Activated T-cell treated with anti-CD3 and anti-CD28 coated beads for 48 hours (primary cell): ENCODE results near the gene NKIRAS2.
A peak's percentile ranks its signal among the peaks of the same experiment; 100 is the strongest.
"Not testable (repeated sequence)": the region's sequence is repeated elsewhere in the genome, so short reads cannot be mapped to it uniquely, and the experiment has no call there.

ENCODE experiments used
- DNase-seq: peaks from one replicate; pipeline ENCODE4 v3.0.0-alpha.2; 2020; ENCODE audit warnings: low read depth

Gene NKIRAS2

DNA sequence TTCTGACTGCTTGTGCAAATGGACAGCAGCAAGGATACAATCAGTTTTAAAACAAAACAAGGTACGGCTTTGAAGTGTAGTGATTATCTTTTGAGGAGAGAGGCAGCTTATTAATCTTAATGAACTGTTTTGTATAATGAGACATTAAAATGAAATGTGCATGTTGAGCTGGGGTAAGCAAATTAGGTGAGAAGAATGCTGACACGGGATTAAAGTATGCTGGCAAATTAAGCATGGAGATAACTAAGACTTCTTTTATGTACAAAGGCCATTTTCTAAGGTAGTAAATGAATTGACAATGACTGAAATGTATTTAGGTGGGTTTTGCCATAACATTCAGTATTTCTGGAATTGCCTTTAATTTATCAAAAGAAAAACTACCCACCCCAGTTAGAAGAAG lies 21.4 kb upstream of the NKIRAS2 start:
- no peak for DNase-seq

- no peak for DNase-seq
Measured at GRCh38 chr17:42000413-42001133, 19.3 kb upstream of the NKIRAS2 start.

- DNase-seq = no peak
Measured at GRCh38 chr17:42001729-42002128, 18.2 kb upstream of the NKIRAS2 start.

- no peak for DNase-seq
Measured at GRCh38 chr17:42002175-42002791, 17.6 kb upstream of the NKIRAS2 start.

DNA sequence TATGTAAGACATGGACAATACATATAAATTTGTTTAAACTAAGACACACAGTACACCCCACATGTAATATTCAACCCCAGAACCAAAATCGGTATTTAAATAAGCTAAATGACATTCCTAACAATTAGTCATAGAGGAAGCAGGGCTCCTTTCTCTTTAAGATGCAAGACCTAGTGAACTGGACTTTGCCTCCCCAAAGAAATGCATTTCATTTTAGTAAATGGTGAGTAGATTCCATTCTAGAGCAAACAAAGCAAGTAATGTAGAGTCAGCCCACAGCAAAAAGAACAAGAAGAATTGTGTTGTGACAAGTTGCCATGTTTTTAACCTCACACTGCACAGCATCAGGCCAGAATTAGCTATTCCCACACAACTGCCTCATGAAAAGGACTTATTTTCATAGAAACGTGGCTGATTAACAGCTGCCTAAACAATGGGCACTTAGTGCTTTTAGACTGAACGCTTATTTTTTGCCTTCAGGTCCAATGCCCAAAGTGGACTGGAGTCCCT lies 17.0 kb upstream of the NKIRAS2 start:
- no peak for DNase-seq

DNA sequence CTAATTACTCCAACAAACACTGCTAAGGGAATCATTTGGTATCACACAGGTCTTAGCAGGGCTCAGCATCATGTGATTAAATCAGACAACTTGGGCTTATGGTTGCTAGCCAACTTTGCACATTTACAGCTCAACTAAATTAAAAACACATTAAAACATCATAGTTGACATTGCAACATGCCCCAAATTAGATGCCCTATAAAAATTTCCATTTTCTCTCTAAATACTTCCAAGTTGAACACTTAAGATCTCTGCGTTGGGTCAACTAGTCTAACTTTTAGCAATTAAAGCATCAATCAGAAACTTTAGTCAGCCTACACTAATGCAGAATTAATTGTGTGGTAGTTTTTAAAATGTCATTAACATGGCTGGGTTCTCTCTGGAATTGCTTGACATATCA lies 14.7 kb upstream of the NKIRAS2 start:
- no peak for DNase-seq

- no peak for DNase-seq
Measured at GRCh38 chr17:42009170-42009569, 10.7 kb upstream of the NKIRAS2 start.

DNA sequence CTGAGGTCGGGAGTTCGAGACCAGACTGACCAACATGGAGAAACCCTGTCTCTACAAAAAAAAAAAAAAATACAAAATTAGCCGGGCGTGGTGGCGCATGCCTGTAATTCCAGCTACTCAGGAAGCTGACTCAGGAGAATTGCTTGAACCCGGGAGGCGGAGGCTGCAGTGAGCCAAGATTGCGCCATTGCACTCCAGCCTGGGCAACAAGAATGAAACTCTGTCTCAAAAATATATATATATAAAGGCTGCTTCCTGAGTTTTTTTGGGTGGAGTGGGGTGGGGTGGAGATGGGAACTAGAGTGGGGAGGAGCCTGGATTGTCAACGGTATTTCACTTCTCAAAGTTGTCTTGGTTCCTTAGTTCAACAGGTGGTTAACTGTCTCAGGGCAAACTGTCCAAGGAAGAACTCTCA lies 9.6 kb upstream of the NKIRAS2 start:
- not testable (repeated sequence) for DNase-seq

GRCh38 chr17:42010898-42011516 lies 8.9 kb upstream of the NKIRAS2 start:
- DNase-seq = no peak

DNA sequence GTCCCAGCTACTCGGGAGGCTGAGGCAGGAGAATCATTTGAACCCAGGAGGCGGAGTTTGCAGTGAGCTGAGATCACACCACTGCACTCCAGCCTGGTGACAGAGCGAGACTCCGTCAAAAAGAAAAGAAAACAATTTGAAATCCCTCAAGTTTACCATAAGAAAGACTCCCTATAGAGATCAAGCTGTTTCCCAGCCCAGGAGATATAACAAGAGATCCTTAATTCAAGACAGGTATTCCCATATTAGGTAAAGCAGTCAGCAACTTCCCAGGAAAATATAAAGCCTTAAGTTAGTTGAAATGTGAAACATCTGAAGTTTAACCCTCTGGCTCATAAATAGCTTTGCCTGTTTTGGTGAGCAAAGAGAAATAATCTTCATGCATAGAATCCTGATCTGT lies 7.5 kb upstream of the NKIRAS2 start:
- DNase-seq = not testable (repeated sequence)

DNA sequence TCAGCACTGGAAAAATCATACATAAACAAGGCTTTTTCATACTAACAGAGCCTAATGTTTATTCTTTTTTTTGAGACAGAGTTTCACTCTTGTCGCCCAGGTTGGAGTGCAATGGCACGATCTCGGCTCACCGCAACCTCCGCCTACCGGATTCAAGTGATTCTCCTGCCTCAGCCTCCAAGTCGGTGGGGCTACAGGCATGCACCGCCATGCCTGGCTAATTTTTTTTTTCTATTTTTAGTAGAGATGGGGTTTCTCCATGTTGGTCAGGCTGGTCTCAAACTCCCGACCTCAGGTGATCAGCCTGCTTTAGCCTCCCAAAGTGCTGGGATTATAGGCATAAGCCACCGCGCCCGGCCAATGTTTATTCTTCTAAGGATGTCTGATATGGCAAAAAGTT lies 6.2 kb upstream of the NKIRAS2 start:
- DNase-seq = not testable (repeated sequence)

DNA sequence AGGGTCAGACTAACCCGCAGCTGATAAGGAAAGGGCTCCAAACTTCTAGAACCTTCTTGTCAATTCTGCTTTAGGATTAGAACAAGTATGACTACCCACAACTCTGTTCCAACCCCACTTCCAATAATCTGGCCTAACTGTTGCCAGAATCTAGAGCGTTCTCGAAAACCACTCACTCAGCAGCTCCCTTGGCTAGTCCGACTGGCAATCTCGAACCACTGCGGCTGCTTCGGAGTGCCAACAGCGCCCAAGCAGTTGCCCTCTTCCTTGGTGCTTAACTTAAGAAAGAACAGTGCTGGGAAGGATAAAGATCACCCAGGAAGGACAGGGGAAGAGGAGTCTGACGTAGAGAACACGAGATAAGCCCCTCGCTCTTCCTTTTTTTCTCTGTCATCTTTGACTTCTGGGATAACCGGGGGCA lies 3.5 kb upstream of the NKIRAS2 start:
- no peak for DNase-seq

GRCh38 chr17:42016941-42017865 lies 2.7 kb upstream of the NKIRAS2 start, which contains the start of gene DNAJC7:
DNAJC7 (minus strand) TSS chr17:42017439; CDS start chr17:42017416, 23 bp downstream.
- peak; percentile 89 for DNase-seq

DNA sequence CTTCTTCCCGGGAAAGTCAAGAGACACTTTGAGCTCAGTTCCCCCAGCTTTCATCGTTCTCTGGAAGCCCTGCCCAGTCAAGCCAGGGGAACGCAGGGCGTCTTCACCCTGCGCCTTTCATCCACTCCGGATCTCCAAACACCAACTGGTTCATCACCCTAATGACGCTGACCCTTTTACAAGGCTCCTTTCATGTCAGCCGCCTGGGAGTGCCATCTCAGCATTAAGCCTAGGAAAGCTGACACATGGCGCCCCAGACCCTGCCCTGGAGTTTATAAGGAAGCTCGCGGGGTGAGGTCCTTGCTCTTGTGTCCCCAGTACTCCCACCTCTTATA lies 2.1 kb upstream of the NKIRAS2 start:
- no peak for DNase-seq

DNA sequence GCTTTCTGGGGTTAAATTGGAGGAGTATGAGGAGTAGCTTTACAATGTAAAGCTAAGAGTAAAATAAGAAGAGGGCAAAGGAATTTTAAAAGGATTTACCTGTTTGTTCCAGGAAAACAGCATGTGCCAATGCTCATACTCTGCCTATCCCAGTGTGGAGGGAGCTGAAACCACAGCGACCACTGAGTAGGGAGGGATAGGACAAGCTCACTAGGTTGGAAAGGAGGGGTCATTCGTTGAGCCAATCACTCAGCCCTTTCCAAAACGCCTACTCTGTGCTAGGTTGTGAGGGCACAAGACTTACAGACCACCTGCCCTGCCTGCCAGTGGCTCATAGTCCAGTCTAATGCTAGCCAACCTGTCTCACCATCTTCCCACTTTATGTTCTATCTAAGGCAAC lies 1.6 kb upstream of the NKIRAS2 start:
- DNase-seq = no peak

GRCh38 chr17:42018988-42019387 lies 902 bp upstream of the NKIRAS2 start:
- no peak for DNase-seq

DNA sequence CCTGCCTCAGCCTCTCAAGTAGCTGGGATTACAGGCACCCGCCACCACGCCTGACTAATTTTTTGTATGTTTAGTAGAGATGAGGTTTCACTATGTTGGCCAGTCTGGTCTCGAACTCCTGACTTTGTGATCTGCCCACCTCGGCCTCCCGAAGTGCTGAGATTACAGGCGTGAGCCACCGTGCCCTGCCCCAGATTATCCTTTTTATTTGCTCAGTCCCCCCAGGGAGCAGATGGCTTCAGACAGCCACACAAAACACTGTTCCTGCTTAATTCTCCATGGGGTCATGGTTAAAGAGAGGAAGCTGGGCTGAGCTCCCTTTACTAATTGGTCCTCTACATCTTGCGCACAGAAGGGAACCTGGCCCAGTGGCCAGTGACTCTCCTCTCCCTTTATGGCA lies 955 bp downstream of the NKIRAS2 start:
- DNase-seq = not testable (repeated sequence)

- no peak for DNase-seq
Measured at GRCh38 chr17:42023524-42024349, 3.8 kb downstream of the NKIRAS2 start.

DNA sequence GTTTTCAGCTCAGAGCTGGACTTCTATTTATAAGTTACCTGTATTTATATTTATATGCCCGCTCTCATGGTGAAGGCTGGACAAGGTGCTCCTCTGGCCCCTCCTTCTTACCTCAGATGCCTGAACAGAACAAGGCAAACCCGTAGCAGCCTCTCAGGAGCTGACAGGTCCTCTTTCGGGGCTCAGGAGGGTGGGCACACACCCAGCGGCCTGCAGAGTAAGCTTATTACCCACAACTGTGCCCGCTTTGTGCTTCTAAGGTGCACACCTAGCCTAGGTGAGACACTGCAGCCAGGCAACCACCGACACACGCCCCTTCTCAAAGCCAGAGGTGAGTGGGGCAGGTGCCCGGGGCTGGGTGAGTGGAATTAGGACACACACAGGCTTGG lies 5.3 kb downstream of the NKIRAS2 start:
- no peak for DNase-seq

DNA sequence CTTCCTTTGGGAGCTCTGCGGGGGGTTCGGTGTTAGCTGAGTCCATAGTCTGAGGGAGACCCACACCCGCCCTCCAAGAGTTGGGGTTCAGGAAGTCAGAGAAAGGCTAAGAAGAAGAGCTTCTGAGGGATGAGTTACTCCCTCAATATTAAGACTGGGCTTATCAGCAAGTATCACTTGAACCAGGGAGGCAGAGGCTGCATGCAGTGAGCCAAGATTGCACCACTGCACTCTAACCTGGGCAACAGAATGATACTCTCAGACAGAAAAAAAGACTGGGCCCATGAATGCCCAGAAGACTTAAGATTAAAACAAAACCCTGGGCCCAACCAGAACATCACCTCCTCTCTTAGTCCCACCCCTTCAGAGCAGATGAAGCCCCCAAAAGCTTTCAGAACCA lies 6.0 kb downstream of the NKIRAS2 start:
- DNase-seq = no peak

DNA sequence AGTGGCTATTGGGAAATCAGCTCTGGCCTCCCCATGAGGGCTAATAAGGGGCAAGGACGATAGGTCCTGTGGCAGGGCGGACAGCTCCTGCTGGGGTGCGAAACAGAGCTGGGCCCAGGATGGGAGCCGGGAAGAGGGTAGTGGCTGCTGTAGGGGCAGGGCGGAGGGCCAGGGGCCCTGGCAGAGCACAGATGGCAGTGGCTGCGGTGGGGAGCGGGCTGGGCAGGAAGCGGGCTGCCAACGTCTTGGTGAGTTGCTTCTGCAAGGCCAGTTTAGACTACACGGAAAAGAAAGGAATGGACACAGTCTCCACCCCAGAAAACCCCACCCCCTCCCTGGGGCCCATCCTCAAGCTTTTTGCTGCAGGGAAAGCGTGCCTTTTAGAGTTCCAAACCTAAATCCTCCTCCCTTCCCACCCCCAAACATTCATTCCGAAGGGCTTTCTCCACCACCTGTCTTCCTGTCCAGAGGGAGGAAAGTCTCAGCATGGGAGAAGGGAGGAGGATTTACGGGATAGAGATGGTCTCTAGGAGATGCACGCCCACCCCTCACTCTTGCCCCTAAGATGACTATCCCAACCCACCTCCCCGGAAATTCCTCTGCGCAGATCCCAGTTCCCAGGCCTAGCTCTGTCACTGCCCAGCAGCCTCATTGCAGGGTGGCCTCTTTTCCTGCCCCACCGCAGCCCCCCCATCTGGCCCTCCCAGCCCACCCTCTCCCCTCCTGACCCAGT lies 7.1 kb downstream of the NKIRAS2 start:
- DNase-seq = no peak
